GM19452 (cell line): ENCODE results near the gene PTTG1IP.

ENCODE experiments used
- ATAC-seq: cut with Tn5 transposase; IDR thresholded peaks from one replicate; pipeline ENCODE4 v1.9.1; 2021; ENCODE audit not compliant: unreplicated experiment

Gene PTTG1IP

GRCh38 chr21:44909719-44910118, 36.2 kb upstream of the PTTG1IP start:
- no peak for ATAC-seq

GRCh38 chr21:44908908-44909307, 35.4 kb upstream of the PTTG1IP start:
- ATAC-seq: no peak

GRCh38 chr21:44907966-44908895, 34.7 kb upstream of the PTTG1IP start:
- no peak for ATAC-seq

GRCh38 chr21:44907225-44907965, 33.9 kb upstream of the PTTG1IP start:
- no peak for ATAC-seq

- ATAC-seq: no peak
Observed at GRCh38 chr21:44905728-44906090, 32.2 kb upstream of the PTTG1IP start.

- ATAC-seq: no peak
Observed at GRCh38 chr21:44905016-44905727, 31.7 kb upstream of the PTTG1IP start.

GRCh38 chr21:44904141-44904923, 30.8 kb upstream of the PTTG1IP start:
- ATAC-seq: no peak

- ATAC-seq: no peak
Observed at GRCh38 chr21:44903689-44904088, 30.2 kb upstream of the PTTG1IP start.

- no peak for ATAC-seq
Observed at GRCh38 chr21:44903050-44903685, 29.7 kb upstream of the PTTG1IP start.

GRCh38 chr21:44902268-44903049, 29.0 kb upstream of the PTTG1IP start:
- no peak for ATAC-seq

- no peak for ATAC-seq
Observed at GRCh38 chr21:44901391-44902074, 28.0 kb upstream of the PTTG1IP start.

GRCh38 chr21:44900559-44901251, 27.2 kb upstream of the PTTG1IP start:
- no peak for ATAC-seq

- no peak for ATAC-seq
Observed at GRCh38 chr21:44899768-44900558, 26.5 kb upstream of the PTTG1IP start.

GRCh38 chr21:44898851-44899767, 25.6 kb upstream of the PTTG1IP start:
- no peak for ATAC-seq

- no peak for ATAC-seq
Observed at GRCh38 chr21:44898011-44898488, 24.6 kb upstream of the PTTG1IP start.

- no peak for ATAC-seq
Observed at GRCh38 chr21:44897326-44898010, 24.0 kb upstream of the PTTG1IP start.
